Measurements from ENCODE around the gene KYAT1. TPM values are rescaled to one million over a fixed set of nuclear protein-coding genes. Genes with fewer than 3 reads are reported as not detected.

KYAT1 gene
- total and polyA plus RNA-seq, 10 donors = 4.7 to 19.9 (median 6.6) TPM

GRCh38 chr9:128870128-128870940, 11.4 kb downstream of the KYAT1 start:
- peak; percentile 6 for DNase-seq
- intact Hi-C loops (cut with DNase I; ENCODE audit: low total_unique reads) = no loop called here
- no peak for TF ChIP-seq POLR2A (IDR thresholded peaks at IDR 0.05)
- TF ChIP-seq POLR2AphosphoS5 (IDR thresholded peaks at IDR 0.05) = no peak
- TF ChIP-seq CTCF (IDR thresholded peaks at IDR 0.05 in 8 of 11, conservative IDR thresholded peaks at IDR 0.05 in 3 of 11) = no peak
- Histone ChIP-seq H3K27ac (no peak overlapping the region), H3K4me3 (no peak overlapping the region), H3K4me1 (no peaks in the 10 kb centered on the region), H3K27me3 (replicated peaks in 1 of 7) (no peaks in the 10 kb centered on the region), H3K9me3 (no peaks in the 10 kb centered on the region), H3K36me3 (peaks cover 0 to 13% (median 0%) of the 10 kb centered on the region in 6 donors)
- WGBS, 5 donors = 80 to 90% (median 86%) methylated on average over 7 of the region's 7 CpGs

GRCh38 chr9:128863647-128864046, 18.1 kb downstream of the KYAT1 start:
- intact Hi-C loops (cut with DNase I; ENCODE audit: low total_unique reads) = loop anchor here (2.0 kb wide), 1 partner anchor 65 kb away; no protein-coding TSS in a partner anchor
- WGBS, 5 donors = 24 to 29% (median 26%) methylated on average over 10 of the region's 10 CpGs
- Histone ChIP-seq H3K4me3 (no peak overlapping the region), H3K9me3 (no peaks in the 10 kb centered on the region), H3K36me3 (no peaks in the 10 kb centered on the region), H3K27me3 (replicated peaks in 1 of 7) (no peaks in the 10 kb centered on the region), H3K4me1 (peaks cover 0 to 14% (median 7%) of the 10 kb centered on the region in 6 donors), H3K27ac (no peak overlapping the region)
- peak; percentile 94 for DNase-seq
- TF ChIP-seq POLR2AphosphoS5 (IDR thresholded peaks at IDR 0.05) (peak; percentile 11 to 61 (median 52)), CTCF (IDR thresholded peaks at IDR 0.05 in 8 of 11, conservative IDR thresholded peaks at IDR 0.05 in 3 of 11) (peak; percentile 85 to 98 (median 95)), POLR2A (IDR thresholded peaks at IDR 0.05) (no peak)

GRCh38 chr9:128862401-128862851, 19.3 kb downstream of the KYAT1 start:
- H3K9me3 ChIP-seq = no peaks in the 10 kb centered on the region
- WGBS, 5 donors = 85 to 92% (median 86%) methylated on average over 6 of the region's 6 CpGs
- H3K27me3 ChIP-seq (replicated peaks in 1 of 7) = no peaks in the 10 kb centered on the region
- no peak overlapping the region for H3K27ac ChIP-seq
- intact Hi-C loops (cut with DNase I; ENCODE audit: low total_unique reads) = loop anchor here (2.0 kb wide), 1 partner anchor 66 kb away; no protein-coding TSS in a partner anchor
- no peaks in the 10 kb centered on the region for H3K36me3 ChIP-seq
- no peak overlapping the region for H3K4me3 ChIP-seq
- peak; percentile 31 for DNase-seq
- H3K4me1 ChIP-seq = peaks cover 0 to 14% (median 7%) of the 10 kb centered on the region in 6 donors
- TF ChIP-seq POLR2AphosphoS5 (IDR thresholded peaks at IDR 0.05) = no peak
- TF ChIP-seq CTCF (IDR thresholded peaks at IDR 0.05 in 8 of 11, conservative IDR thresholded peaks at IDR 0.05 in 3 of 11) = no peak
- TF ChIP-seq POLR2A (IDR thresholded peaks at IDR 0.05) = no peak

GRCh38 chr9:128861501-128861900, 20.2 kb downstream of the KYAT1 start:
- peak; percentile 42 for DNase-seq
- intact Hi-C loops (cut with DNase I; ENCODE audit: low total_unique reads) = no loop called here

More at GRCh38 chr9:128861501-128861900, 20.2 kb downstream of the KYAT1 start:
- no peaks in the 10 kb centered on the region for H3K27me3 ChIP-seq (replicated peaks in 1 of 7)
- peaks cover 0 to 14% (median 7%) of the 10 kb centered on the region in 6 donors for H3K4me1 ChIP-seq
- WGBS, 5 donors = 79 to 95% (median 82%) methylated on average over 5 to 6 of the region's 6 CpGs
- H3K9me3 ChIP-seq = no peaks in the 10 kb centered on the region
- TF ChIP-seq POLR2A (IDR thresholded peaks at IDR 0.05) (no peak), CTCF (IDR thresholded peaks at IDR 0.05 in 8 of 11, conservative IDR thresholded peaks at IDR 0.05 in 3 of 11) (no peak), POLR2AphosphoS5 (IDR thresholded peaks at IDR 0.05) (no peak)
- no peak overlapping the region for H3K4me3 ChIP-seq
- H3K27ac ChIP-seq = no peak overlapping the region
- no peaks in the 10 kb centered on the region for H3K36me3 ChIP-seq

All from spleen (tissue), 11 donors.